Measurements from ENCODE around the gene PATL2. TPM values are rescaled to one million over a fixed set of nuclear protein-coding genes. Genes with fewer than 3 reads are reported as not detected.
"Not testable (repeated sequence)": the region's sequence is repeated elsewhere in the genome, so short reads cannot be mapped to it uniquely, and the experiment has no call there.

PATL2 gene
- total RNA-seq (under 1 TPM in 2 of 4 donors, not detected in 2; 0.74 to 0.88 TPM), polyA plus RNA-seq (under 1 TPM; 0.03 to 0.23 (median 0.16) TPM)
- long read RNA-seq, donor 1, result 0 reads
- long read RNA-seq, donor 2, result 0 reads

GRCh38 chr15:44711096-44711742 lies at the start of gene PATL2, which contains the start of gene B2M:
PATL2 (minus strand) TSS chr15:44711323; CDS start chr15:44676490, 34,833 bp downstream.
B2M (plus strand) TSS chr15:44711517; CDS start chr15:44711547, 30 bp downstream.
- intact Hi-C loops (cut with DNase I), result loop anchor here (1.0 to 5.0 kb wide), 2 partner anchors 48 to 49 kb away; partner anchors contain the start of gene SPG11 (in 2 of the 2)
- TF ChIP-seq CTCF (IDR thresholded peaks at IDR 0.05), result no peak
- ATAC-seq, result peak; percentile 97 to 98 (median 98)
- H3K27me3 ChIP-seq (ENCODE audit: insufficient read depth in 3 of 3, low read length in 2 of 3), result no peaks in the 10 kb centered on the region
- H3K9me3 ChIP-seq, result no peaks in the 10 kb centered on the region
- peak within 1 kb of the TSS; percentile 95 for H3K27ac ChIP-seq
- 0 to 1% (median 0%) methylated on average over 37 of the region's 37 CpGs for WGBS, 3 donors
- H3K4me1 ChIP-seq, result peaks cover 4% of the 10 kb centered on the region
- peak; percentile 94 to 98 for DNase-seq
- H3K4me3 ChIP-seq, result peak within 1 kb of the TSS; percentile 82
- peaks cover 6 to 14% of the 10 kb centered on the region in 2 donors for H3K36me3 ChIP-seq (ENCODE audit: insufficient read depth in 1 of 2, low read depth in 1 of 2)

- Histone ChIP-seq H3K9me3 (peaks cover 7% of the 10 kb centered on the region), H3K4me3 (no peak overlapping the region), H3K36me3 (ENCODE audit: insufficient read depth in 1 of 2, low read depth in 1 of 2) (peaks cover 0 to 8% of the 10 kb centered on the region in 2 donors), H3K4me1 (no peaks in the 10 kb centered on the region), H3K27me3 (ENCODE audit: insufficient read depth in 3 of 3, low read length in 2 of 3) (no peaks in the 10 kb centered on the region), H3K27ac (no peak overlapping the region)
- intact Hi-C loops (cut with DNase I), result no loop called here
- no peak for TF ChIP-seq CTCF (IDR thresholded peaks at IDR 0.05)
- DNase-seq, result no peak
- WGBS, 3 donors, result 96 to 100% (median 100%) methylated on average over 1 of the region's 1 CpG
- ATAC-seq, result no peak
Measured at GRCh38 chr15:44753345-44753744, 42.2 kb upstream of the PATL2 start.

- H3K9me3 ChIP-seq; intact Hi-C loops (cut with DNase I); H3K27ac ChIP-seq; H3K36me3 ChIP-seq (ENCODE audit: insufficient read depth in 1 of 2, low read depth in 1 of 2); ATAC-seq; DNase-seq; H3K4me1 ChIP-seq; H3K4me3 ChIP-seq; H3K27me3 ChIP-seq (ENCODE audit: insufficient read depth in 3 of 3, low read length in 2 of 3): not testable (repeated sequence)
- WGBS, 3 donors, result 79 to 92% (median 83%) methylated on average over 1 to 2 of the region's 2 CpGs
Measured at GRCh38 chr15:44743454-44743853, 32.3 kb upstream of the PATL2 start.

- intact Hi-C loops (cut with DNase I), result loop anchor here in 1 of 2 donors (10.0 kb wide), 1 partner anchor 145 kb away; no protein-coding TSS in a partner anchor
- 84 to 87% (median 87%) methylated on average over 11 to 21 of the region's 24 CpGs for WGBS, 3 donors
- ATAC-seq, result not testable (repeated sequence)
Measured at GRCh38 chr15:44739222-44739847, 28.2 kb upstream of the PATL2 start.

GRCh38 chr15:44738340-44738984 lies 27.3 kb upstream of the PATL2 start:
- TF ChIP-seq CTCF (IDR thresholded peaks at IDR 0.05), result peak; percentile 76
- no peak for DNase-seq
- H3K9me3 ChIP-seq, result no peaks in the 10 kb centered on the region
- H3K27me3 ChIP-seq (ENCODE audit: insufficient read depth in 3 of 3, low read length in 2 of 3), result no peaks in the 10 kb centered on the region
- ATAC-seq, result peak in 3 of 4 donors; percentile 50 to 64 (median 51)
- H3K4me3 ChIP-seq, result no peak overlapping the region
- no peaks in the 10 kb centered on the region for H3K36me3 ChIP-seq (ENCODE audit: insufficient read depth in 1 of 2, low read depth in 1 of 2)
- intact Hi-C loops (cut with DNase I), result loop anchor here in 1 of 2 donors (10.0 kb wide), 1 partner anchor 144 kb away; no protein-coding TSS in a partner anchor
- 68 to 73% (median 72%) methylated on average over 3 of the region's 3 CpGs for WGBS, 3 donors
- H3K4me1 ChIP-seq, result no peaks in the 10 kb centered on the region
- no peak overlapping the region for H3K27ac ChIP-seq

More at GRCh38 chr15:44739222-44739847, 28.2 kb upstream of the PATL2 start:
- not testable (repeated sequence) for H3K27ac ChIP-seq; H3K36me3 ChIP-seq (ENCODE audit: insufficient read depth in 1 of 2, low read depth in 1 of 2); H3K4me3 ChIP-seq; DNase-seq; H3K4me1 ChIP-seq; H3K27me3 ChIP-seq (ENCODE audit: insufficient read depth in 3 of 3, low read length in 2 of 3); H3K9me3 ChIP-seq

Data from psoas muscle (tissue), 8 donors.